ENCODE measurements around the gene BBX. TPM values are rescaled to one million over a fixed set of nuclear protein-coding genes. Genes with fewer than 3 reads are reported as not detected.

The BBX gene
- total RNA-seq, 1 donor from 2014 or later = 43.4 TPM

DNA sequence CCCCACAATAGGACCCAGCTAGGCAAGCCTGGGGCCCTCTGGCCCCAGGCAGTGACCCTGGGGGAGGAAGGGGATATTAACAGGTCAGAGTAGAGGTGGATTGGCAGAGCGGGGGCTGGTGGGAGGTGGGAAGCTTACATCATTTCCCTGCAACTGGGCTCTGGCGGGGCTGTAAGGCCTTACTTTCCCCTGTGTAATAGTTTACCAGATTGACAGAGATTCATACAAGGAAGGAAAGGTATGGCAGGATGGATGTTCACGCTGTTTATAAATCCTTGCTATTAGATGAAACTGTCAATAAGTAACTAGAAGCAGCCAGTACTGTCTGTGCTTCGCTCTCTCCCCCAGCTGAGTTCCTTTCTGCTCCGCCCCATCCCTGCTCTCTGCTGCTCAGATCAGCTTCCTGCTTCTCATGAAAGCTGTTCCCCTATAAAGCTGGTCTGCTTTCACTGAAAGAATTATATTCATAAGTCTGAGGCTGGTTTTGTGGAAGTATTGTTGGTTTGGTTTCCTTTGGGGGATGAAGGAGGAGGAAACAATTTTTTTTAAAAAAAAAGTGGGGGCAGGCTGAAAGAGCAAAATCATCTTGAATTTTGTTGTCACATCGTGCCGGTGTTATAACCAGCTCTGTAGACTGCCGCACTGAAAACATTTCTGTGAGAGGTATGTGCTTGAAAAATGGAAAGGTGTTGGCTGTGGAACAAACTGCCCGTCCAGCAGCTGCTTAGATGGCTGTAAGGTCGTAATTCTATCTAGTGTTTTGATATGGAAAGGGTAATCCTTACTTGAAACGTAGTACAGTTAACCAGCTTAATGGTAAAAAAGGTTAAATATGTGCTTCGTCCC lies 76.4 kb downstream of the BBX start:
- no peak for DNase-seq (ENCODE audit: low spot score)

DNA sequence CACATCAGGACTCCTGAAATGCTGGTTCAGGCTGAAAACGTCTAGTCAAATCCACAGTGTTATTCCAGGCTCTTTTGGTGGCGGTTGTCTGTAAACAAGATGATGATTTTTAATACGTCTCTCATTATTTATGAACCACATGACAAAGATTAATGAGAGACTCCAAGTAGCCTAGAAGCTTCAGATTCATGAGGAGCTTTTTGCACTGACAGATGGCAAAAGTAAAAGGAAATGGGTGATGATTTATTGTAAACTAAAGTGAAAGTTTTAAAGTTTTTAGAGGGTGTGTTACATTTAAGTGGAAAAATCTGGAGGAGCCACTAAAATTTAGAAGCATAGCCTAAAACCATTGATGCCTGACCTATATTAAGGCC lies 77.0 kb downstream of the BBX start:
- no peak for DNase-seq (ENCODE audit: low spot score)

DNA sequence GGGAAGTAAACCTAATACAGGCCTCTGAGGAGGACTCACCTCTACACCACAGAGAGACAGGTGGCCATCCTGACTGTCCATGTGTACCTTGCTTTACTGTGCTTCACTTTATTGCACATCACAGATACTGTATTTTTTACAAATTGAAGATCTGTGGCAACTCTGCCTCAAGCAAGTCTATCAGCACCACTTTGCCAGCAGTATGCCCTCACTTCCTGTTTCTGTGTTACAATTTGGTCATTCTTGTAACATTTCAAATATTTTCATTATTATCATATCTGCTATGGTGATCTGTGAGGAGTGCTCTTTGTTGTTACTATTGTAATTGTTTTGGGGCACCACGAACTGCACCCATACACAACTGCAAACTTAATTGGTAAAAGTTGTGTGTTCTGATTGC lies 78.0 kb downstream of the BBX start:
- no peak for DNase-seq (ENCODE audit: low spot score)

DNA sequence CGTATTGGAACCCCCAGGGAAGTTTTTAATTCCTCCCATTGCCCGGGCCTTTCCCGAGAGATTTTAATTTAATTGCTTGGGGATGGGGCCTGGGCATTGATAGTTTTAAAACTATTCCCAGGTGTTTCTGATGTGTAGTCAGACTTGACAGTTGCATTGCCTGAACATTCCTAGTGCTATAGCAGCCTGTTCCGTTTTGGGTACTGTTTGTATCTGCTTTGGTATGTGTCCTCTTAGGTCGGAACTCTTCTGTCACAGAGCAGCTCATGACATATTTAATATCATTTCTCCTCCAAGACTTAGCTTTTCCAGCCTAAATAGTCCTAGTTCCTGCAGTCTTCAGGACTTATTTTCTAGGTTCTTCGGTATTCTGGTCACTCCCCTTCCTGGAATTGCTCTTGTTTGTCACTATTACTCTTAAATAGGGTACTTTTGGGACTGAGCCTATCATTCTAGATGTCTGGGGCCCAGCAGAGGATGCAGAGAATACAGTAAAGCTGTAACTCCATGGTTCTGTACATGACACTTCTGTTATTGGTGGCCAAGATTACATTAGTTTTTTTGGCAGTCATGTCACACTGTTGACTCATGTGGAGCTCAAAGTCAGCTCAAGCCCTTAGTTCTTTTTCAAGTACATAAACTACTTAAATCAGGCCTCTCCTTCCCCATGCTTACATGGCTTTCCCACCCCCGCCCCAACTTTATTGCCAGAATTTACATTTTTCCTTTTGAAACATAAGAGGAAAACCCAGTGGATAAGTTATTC lies 81.5 kb downstream of the BBX start:
- no peak for DNase-seq (ENCODE audit: low spot score)

DNA sequence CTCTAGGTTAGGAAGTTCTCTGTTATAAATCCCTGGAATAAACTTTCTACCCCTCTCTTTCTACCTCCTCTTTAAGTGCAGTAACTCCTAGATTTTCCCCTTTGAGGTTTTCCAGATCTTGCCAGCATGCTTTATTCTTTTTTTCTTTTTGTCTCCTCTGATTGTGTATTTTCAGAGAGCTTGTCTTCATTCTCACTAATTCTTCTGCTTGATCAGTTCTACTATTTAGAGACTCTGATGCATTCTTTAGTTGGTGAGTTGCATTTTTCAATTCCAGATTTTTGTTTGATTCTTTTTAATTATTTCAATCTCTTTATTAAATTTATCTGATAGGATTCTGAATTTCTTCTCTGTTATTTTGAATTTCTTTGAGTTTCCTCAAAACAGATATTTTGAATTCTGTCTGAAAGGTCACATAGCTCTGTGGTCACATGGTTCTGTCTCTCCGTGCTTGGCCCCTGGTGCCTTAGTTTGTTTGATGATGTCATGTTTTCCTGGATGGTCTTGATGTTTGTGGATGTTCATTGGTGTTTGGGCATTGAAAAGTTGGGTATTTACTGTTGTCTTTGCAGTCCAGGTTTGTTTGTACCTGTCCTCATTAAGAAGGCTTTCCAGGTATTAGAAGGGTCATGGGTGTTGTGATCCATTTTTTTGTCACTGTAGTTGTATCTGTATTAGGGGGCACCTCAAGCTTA lies 89.2 kb downstream of the BBX start:
- DNase-seq (ENCODE audit: low spot score) = no peak

DNA sequence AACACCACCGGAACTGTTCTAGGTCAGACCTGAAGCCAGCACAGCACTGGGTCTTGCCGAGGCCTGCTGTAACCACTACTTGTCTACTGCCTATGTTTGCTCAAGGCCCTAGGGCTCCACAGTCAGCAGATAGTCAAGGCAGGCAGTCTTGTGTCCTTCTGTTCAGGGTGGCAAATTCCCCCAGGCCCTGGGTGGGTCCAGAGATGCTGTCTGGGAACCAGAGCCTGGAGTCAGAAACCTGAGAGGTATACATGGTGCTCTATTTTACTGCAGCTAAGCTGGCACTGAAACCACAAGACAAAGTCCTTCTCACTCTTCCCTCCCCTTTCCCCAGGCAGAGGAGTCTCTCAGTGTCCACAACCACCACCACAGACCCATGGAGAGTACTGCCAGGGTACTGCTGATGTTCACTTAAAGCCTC lies 89.9 kb downstream of the BBX start:
- no peak for DNase-seq (ENCODE audit: low spot score)

DNA sequence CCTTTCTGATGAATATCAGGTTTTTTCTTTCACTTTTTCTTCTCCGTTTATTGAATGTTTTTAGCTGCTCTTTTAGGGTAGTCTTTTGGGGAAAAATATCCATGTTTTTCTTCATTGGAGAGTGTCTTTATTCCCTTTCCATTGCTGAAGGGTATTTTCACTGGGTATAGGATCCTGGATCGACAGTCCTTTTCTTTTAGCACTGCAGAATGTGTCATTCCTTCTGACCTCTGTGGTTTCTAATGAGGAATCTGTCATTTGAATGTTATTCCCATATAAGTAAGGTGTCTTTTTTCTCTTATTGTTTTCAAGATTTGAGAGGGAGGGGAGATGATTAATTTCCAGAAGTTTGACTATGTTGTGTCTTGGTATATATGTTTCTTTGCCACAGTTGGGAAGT lies 96.8 kb downstream of the BBX start:
- DNase-seq (ENCODE audit: low spot score) = no peak

GRCh38 chr3:107620534-107620933 lies 97.8 kb downstream of the BBX start:
- no peak for DNase-seq (ENCODE audit: low spot score)

GRCh38 chr3:107621465-107621864 lies 98.7 kb downstream of the BBX start:
- DNase-seq (ENCODE audit: low spot score) = no peak

- no peak for DNase-seq (ENCODE audit: low spot score)
Measured at GRCh38 chr3:107627962-107628542, 105.3 kb downstream of the BBX start.

DNA sequence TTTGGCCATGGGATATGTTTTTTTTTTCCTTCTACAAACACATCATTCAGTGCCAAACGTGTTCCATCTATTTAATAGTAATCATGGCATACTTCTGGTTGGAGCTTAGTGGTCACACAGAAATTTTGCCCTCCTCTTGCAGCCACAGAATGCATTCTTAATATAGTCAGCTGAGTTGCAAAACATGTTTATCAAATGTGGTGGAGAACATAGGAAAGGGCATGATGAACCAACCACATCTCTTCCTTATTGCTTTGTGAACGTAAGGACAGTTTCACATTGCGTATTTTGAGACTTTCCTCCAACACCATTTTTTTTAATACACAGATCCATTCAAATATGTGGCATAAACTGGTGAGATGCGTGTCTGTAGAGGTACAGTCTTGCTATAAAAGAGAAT lies 106.8 kb downstream of the BBX start:
- no peak for DNase-seq (ENCODE audit: low spot score)

DNA sequence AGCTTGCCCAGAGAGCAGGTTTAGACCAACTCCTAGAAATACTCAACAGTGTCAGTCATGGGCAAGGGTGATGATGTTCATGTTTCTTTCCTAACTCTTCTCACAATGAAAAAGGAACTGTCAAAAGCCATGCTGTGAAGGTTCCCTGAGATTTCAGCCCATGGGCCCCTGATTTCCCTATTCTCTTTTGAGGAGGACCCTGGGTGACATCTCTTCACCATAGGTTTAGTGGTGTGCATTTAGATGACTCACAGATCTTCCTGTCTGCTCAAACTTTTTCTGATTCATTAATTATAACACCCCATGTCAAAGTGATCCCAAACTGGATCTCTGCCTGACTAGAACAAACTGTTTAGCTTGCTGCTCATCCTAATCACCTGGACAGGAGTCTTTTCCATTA lies 108.0 kb downstream of the BBX start:
- DNase-seq (ENCODE audit: low spot score) = no peak

- DNase-seq (ENCODE audit: low spot score) = no peak
Measured at GRCh38 chr3:107632576-107632975, 109.8 kb downstream of the BBX start.

- DNase-seq (ENCODE audit: low spot score) = no peak
Measured at GRCh38 chr3:107633327-107634098, 110.8 kb downstream of the BBX start.

- no peak for DNase-seq (ENCODE audit: low spot score)
Measured at GRCh38 chr3:107634099-107634489, 111.3 kb downstream of the BBX start.

GRCh38 chr3:107637416-107638183 lies 114.8 kb downstream of the BBX start:
- DNase-seq (ENCODE audit: low spot score) = no peak

- DNase-seq (ENCODE audit: low spot score) = no peak
Measured at GRCh38 chr3:107641572-107642307, 119.0 kb downstream of the BBX start.

DNA sequence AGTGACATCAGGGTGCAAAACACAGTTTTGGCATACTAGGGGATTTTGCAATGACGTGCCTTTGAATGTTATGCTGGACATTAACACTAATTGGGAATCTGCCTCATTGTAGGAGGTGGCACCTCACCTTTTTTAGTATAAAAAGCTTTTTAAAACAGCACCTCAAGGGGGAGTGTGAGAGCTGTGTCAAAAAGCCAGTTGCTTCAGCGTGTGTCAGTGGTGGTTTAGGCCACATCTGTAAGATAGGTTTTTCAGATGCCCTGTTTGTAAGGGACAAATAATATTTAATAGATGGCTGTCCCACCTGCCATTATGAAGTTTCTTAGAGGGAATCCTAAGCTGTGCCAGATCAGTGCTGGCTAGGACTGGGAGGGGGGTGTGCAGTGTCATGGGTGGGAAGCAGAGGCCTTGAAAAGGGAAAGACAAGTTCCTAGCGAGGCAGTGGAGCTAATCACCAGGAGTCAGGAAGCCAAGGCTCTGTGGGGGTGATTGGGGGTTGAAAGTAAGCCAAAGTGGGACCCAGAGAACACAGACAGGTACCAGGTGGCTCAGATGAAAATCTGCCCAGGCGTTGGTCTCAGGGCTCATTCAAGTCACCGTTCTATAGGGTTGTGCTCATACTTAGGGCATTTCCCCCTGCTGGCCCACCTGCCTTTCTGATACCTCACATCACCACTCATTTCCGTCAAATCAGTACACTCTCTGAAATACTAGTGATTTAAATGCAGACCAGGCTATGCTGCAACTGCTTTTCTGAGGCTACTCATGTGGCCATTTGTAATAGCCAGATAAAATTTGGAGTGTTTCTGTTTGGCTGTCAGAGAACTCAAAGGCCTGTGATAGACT lies 120.5 kb downstream of the BBX start:
- no peak for DNase-seq (ENCODE audit: low spot score)

- DNase-seq (ENCODE audit: low spot score) = no peak
Measured at GRCh38 chr3:107644631-107645030, 121.9 kb downstream of the BBX start.

All from mesenteric fat pad (tissue), 1 donor.